Adrenal gland (tissue), 12 donors: ENCODE results near the gene CELF2. TPM values are rescaled to one million over a fixed set of nuclear protein-coding genes. Genes with fewer than 3 reads are reported as not detected.

Source experiments
- DNase-seq, 7 donors: peaks; one replicate each; pipeline ENCODE4 v3.0.0-alpha.2; 2019 to 2020
- H3K27ac ChIP-seq, 5 donors: fragments of 200-600 bp; sonication (generic) in 4 of 5; 1 replicate in 3 of 5; 2 replicates in 2 of 5; pipeline versions ENCODE4 v1.5.1 to v1.8.0; 2016 to 2020; ENCODE audit warnings: mild to moderate bottlenecking in 1 of 5
- H3K27me3 ChIP-seq: fragments of 200-600 bp; 2 replicates; pipeline ENCODE4 v1.8.0; 2021
- H3K36me3 ChIP-seq, 2 donors: fragments of 200-600 bp; replicated peaks in 1 of 2; 1 replicate in 1 of 2; 2 replicates in 1 of 2; pipeline versions ENCODE4 v1.5.1 to v1.8.0; 2018 to 2022
- H3K4me1 ChIP-seq, 2 donors: fragments of 200-600 bp; replicated peaks in 1 of 2; 1 replicate in 1 of 2; 2 replicates in 1 of 2; pipeline versions ENCODE4 v1.5.1 to v1.8.0; 2018 to 2021
- H3K4me3 ChIP-seq, 4 donors: fragments of 200-600 bp; sonication (generic) in 3 of 4; one replicate each; pipeline ENCODE4 v1.5.1; 2016 to 2018
- H3K9me3 ChIP-seq, 3 donors: fragments of 200-600 bp; sonication (generic) in 1 of 3; replicated peaks in 1 of 3; 1 replicate in 2 of 3; 2 replicates in 1 of 3; pipeline versions ENCODE4 v1.5.1 to v1.8.0; 2016 to 2021
- CTCF ChIP-seq, 6 experiments: fragments of 450-650 bp in 4 of 6; fragments of 200-600 bp in 2 of 6; sonication (generic) in 1 of 6; IDR thresholded peaks; 1 replicate in 5 of 6; 2 replicates in 1 of 6; pipeline versions ENCODE4 v1.5.1 to v1.8.0; 2016 to 2021; ENCODE audit warnings: antibody characterized with exemption in 6 of 6, mild to moderate bottlenecking in 2 of 6, moderate library complexity in 1 of 6
- POLR2A ChIP-seq, 2 donors: fragments of 450-650 bp; IDR thresholded peaks; one replicate each; pipeline ENCODE4 v1.6.1; 2017; ENCODE audit warnings: antibody characterized with exemption in 2 of 2, mild to moderate bottlenecking in 2 of 2, moderate library complexity in 1 of 2
- WGBS, 4 donors: extraction: QIAGEN DNeasy Blood & Tissue Kit in 2 of 4; methylation state at CpG; one replicate each; pipeline versions ENCODE4 v1.1.5 to v1.1.7; 2013 to 2017; 5-methylcytosine and 5-hydroxymethylcytosine counted together
- intact Hi-C, 2 donors: fragments of 100-400 bp; cut with DNase I; formaldehyde crosslinking; loops; one replicate each; pipeline versions ENCODE4 v1.14.1 to v1.15.0; 2022 to 2023
- polyA plus RNA-seq, 3 donors: library from polyadenylated mRNA; stranded (reverse); fragments of 200-250 nt in 2 of 3; fragments of 350-450 nt in 1 of 3; fragmentation: Illumina TruSeq in 1 of 3; extraction: RNeasy Lipid Tissue Mini Kit (QIAGEN cat#74804) in 1 of 3; gene quantifications; one replicate each; pipeline ENCODE4 v1.2.3, GENCODE V29; 2013 to 2014
- total RNA-seq, 9 donors: library from RNA; depleted of rRNA in 4 of 9; stranded (reverse); fragments of >200 nt in 4 of 9; fragments of 120-200 nt in 1 of 9; fragmentation: NEBNext Ultra II Directional in 1 of 9; extraction: Animal tissue kit (Norgen Biotek cat#: 25700) in 1 of 9; gene quantifications; one replicate each; pipeline versions ENCODE4 v1.1.0 to v1.2.4, GENCODE V29; 2013 to 2023
- donor health status: healthy with polysubstance abuse.
- donor health status: Bipolar disorder and iron deficiency.
- donor health status: DM: yes; HTN: yes; CAD: no.
- donor health status: DM: no; HTN: no; CAD: no.
- donor health status: DM: no; HTN: no; CAD: no.
- donor health status: DM: yes; HTN: yes; CAD: no.

The CELF2 gene
- total and polyA plus RNA-seq, 12 donors = 2.7 to 26.0 (median 10.3) TPM

GRCh38 chr10:11144626-11145494 is 127.2 kb downstream of the CELF2 start:
- WGBS, 4 donors = 75 to 80% (median 76%) methylated on average over 11 of the region's 11 CpGs
- Histone ChIP-seq H3K27ac (no peak overlapping the region), H3K4me1 (no peaks in the 10 kb centered on the region), H3K4me3 (no peak overlapping the region), H3K9me3 (no peaks in the 10 kb centered on the region), H3K36me3 (no peaks in the 10 kb centered on the region), H3K27me3 (no peaks in the 10 kb centered on the region)
- no peak for DNase-seq
- TF ChIP-seq POLR2A (IDR thresholded peaks at IDR 0.05) (no peak), CTCF (IDR thresholded peaks at IDR 0.05) (no peak)
- intact Hi-C loops = no loop called here

- no peaks in the 10 kb centered on the region for H3K4me1 ChIP-seq
- H3K27me3 ChIP-seq = no peaks in the 10 kb centered on the region
- no peaks in the 10 kb centered on the region for H3K36me3 ChIP-seq
- TF ChIP-seq CTCF (IDR thresholded peaks at IDR 0.05) (no peak), POLR2A (IDR thresholded peaks at IDR 0.05) (no peak)
- intact Hi-C loops = no loop called here
- no peak overlapping the region for H3K4me3 ChIP-seq
- H3K9me3 ChIP-seq = no peaks in the 10 kb centered on the region
- DNase-seq = peak in 5 of 7 donors; percentile 19 to 57 (median 23)
- 50 to 62% (median 60%) methylated on average over 3 of the region's 3 CpGs for WGBS, 4 donors
- no peak overlapping the region for H3K27ac ChIP-seq
Measured at GRCh38 chr10:11145495-11145855, 127.8 kb downstream of the CELF2 start.

GRCh38 chr10:11146402-11147171 is 128.9 kb downstream of the CELF2 start:
- Histone ChIP-seq H3K9me3 (no peaks in the 10 kb centered on the region), H3K4me1 (no peaks in the 10 kb centered on the region), H3K36me3 (no peaks in the 10 kb centered on the region), H3K4me3 (no peak overlapping the region), H3K27ac (no peak overlapping the region), H3K27me3 (no peaks in the 10 kb centered on the region)
- TF ChIP-seq CTCF (IDR thresholded peaks at IDR 0.05) (no peak), POLR2A (IDR thresholded peaks at IDR 0.05) (no peak)
- intact Hi-C loops = no loop called here
- DNase-seq = no peak
- 56 to 61% (median 58%) methylated on average over 6 of the region's 6 CpGs for WGBS, 4 donors

GRCh38 chr10:11147722-11148121 is 130.1 kb downstream of the CELF2 start:
- 64 to 77% (median 69%) methylated on average over 9 of the region's 9 CpGs for WGBS, 4 donors
- no peak for TF ChIP-seq POLR2A (IDR thresholded peaks at IDR 0.05)
- no peak for TF ChIP-seq CTCF (IDR thresholded peaks at IDR 0.05)
- Histone ChIP-seq H3K4me1 (no peaks in the 10 kb centered on the region), H3K9me3 (no peaks in the 10 kb centered on the region), H3K27ac (no peak overlapping the region), H3K4me3 (no peak overlapping the region), H3K27me3 (no peaks in the 10 kb centered on the region), H3K36me3 (no peaks in the 10 kb centered on the region)
- peak in 2 of 7 donors; percentile 26 to 53 for DNase-seq
- intact Hi-C loops = no loop called here
